ENCODE measurements around the gene SPINK13. TPM values are rescaled to one million over a fixed set of nuclear protein-coding genes. Genes with fewer than 3 reads are reported as not detected.

The SPINK13 gene
- polyA plus RNA-seq, 1 donor from 2014 or later, result not detected

DNA sequence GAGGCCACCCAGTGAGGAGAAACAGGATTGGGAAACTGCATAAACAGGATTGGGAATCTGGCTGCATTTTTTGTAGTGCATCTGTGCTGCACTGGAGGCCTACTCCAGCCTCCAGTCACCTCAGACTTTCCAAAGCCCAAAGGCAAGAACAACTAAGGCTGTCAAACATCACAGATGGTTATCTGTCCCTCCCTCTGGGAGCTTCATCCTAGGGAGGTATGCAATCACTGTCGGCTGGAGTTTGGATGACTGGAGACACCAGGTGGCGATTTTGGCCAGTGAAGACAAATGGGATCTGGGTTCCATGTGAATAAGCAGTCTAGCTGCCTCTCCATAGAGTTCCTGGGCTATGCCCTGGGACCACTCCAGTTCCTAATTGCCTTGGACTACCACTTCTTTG, 9.3 kb upstream of the SPINK13 start:
- no peak overlapping the region for H3K27ac ChIP-seq (ENCODE audit: low read length)
- no peaks in the 10 kb centered on the region for H3K9me2 ChIP-seq (ENCODE audit: insufficient read depth, low read length)
- no peaks in the 10 kb centered on the region for H3K36me3 ChIP-seq (ENCODE audit: insufficient read depth, low read length)
- H3F3A ChIP-seq (ENCODE audit: insufficient read depth, low read length, poor library complexity, severe bottlenecking), result no peaks in the 10 kb centered on the region
- no peak overlapping the region for H3K9ac ChIP-seq (ENCODE audit: low read length)
- H2AFZ ChIP-seq (ENCODE audit: low read depth, low read length), result no peak overlapping the region
- H4K20me1 ChIP-seq (ENCODE audit: insufficient read depth), result no peaks in the 10 kb centered on the region
- H3K4me3 ChIP-seq (ENCODE audit: low read length), result no peak overlapping the region
- H3K79me2 ChIP-seq (replicated peaks; ENCODE audit: insufficient read depth, low read length), result no peaks in the 10 kb centered on the region
- no peaks in the 10 kb centered on the region for H3K27me3 ChIP-seq (ENCODE audit: insufficient read depth, low read depth, low read length)
- H3K9me3 ChIP-seq (ENCODE audit: low read length), result peaks cover 11% of the 10 kb centered on the region
- TF ChIP-seq, protein P1, sequence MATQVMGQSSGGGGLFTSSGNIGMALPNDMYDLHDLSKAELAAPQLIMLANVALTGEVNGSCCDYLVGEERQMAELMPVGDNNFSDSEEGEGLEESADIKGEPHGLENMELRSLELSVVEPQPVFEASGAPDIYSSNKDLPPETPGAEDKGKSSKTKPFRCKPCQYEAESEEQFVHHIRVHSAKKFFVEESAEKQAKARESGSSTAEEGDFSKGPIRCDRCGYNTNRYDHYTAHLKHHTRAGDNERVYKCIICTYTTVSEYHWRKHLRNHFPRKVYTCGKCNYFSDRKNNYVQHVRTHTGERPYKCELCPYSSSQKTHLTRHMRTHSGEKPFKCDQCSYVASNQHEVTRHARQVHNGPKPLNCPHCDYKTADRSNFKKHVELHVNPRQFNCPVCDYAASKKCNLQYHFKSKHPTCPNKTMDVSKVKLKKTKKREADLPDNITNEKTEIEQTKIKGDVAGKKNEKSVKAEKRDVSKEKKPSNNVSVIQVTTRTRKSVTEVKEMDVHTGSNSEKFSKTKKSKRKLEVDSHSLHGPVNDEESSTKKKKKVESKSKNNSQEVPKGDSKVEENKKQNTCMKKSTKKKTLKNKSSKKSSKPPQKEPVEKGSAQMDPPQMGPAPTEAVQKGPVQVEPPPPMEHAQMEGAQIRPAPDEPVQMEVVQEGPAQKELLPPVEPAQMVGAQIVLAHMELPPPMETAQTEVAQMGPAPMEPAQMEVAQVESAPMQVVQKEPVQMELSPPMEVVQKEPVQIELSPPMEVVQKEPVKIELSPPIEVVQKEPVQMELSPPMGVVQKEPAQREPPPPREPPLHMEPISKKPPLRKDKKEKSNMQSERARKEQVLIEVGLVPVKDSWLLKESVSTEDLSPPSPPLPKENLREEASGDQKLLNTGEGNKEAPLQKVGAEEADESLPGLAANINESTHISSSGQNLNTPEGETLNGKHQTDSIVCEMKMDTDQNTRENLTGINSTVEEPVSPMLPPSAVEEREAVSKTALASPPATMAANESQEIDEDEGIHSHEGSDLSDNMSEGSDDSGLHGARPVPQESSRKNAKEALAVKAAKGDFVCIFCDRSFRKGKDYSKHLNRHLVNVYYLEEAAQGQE (IDR thresholded peaks at IDR 0.05; ENCODE audit: borderline replicate concordance), result no peak
- no peak for TF ChIP-seq CTCF (IDR thresholded peaks at IDR 0.05; ENCODE audit: poor library complexity, severe bottlenecking)
- TF ChIP-seq MXI1 (conservative IDR thresholded peaks at IDR 0.05; ENCODE audit: poor library complexity, severe bottlenecking), result no peak
- no peak for TF ChIP-seq RAD21 (conservative IDR thresholded peaks at IDR 0.05)
- no peak for TF ChIP-seq SMC3 (conservative IDR thresholded peaks at IDR 0.05; ENCODE audit: poor library complexity)
- no peak for TF ChIP-seq EP300 (conservative IDR thresholded peaks at IDR 0.05; ENCODE audit: poor library complexity, severe bottlenecking)
- no peak for TF ChIP-seq TAF1 (IDR thresholded peaks at IDR 0.05; ENCODE audit: low read depth)
- no peak for TF ChIP-seq POLR2AphosphoS5 (IDR thresholded peaks at IDR 0.05)
- no peak for TF ChIP-seq EZH2 (IDR thresholded peaks at IDR 0.05; ENCODE audit: borderline replicate concordance, insufficient read depth, low read length, poor library complexity, severe bottlenecking)
- H3K4me2 ChIP-seq (ENCODE audit: low read length), result no peak overlapping the region

GRCh38 chr5:148261221-148261620, 7.4 kb upstream of the SPINK13 start:
- H3F3A ChIP-seq (ENCODE audit: insufficient read depth, low read length, poor library complexity, severe bottlenecking), result no peaks in the 10 kb centered on the region
- no peak for TF ChIP-seq CTCF (IDR thresholded peaks at IDR 0.05; ENCODE audit: poor library complexity, severe bottlenecking)
- TF ChIP-seq TAF1 (IDR thresholded peaks at IDR 0.05; ENCODE audit: low read depth), result no peak
- TF ChIP-seq RAD21 (conservative IDR thresholded peaks at IDR 0.05), result no peak
- no peak for TF ChIP-seq EZH2 (IDR thresholded peaks at IDR 0.05; ENCODE audit: borderline replicate concordance, insufficient read depth, low read length, poor library complexity, severe bottlenecking)
- no peak for TF ChIP-seq MXI1 (conservative IDR thresholded peaks at IDR 0.05; ENCODE audit: poor library complexity, severe bottlenecking)
- no peak for TF ChIP-seq EP300 (conservative IDR thresholded peaks at IDR 0.05; ENCODE audit: poor library complexity, severe bottlenecking)
- no peak for TF ChIP-seq SMC3 (conservative IDR thresholded peaks at IDR 0.05; ENCODE audit: poor library complexity)
- no peak for TF ChIP-seq POLR2AphosphoS5 (IDR thresholded peaks at IDR 0.05)
- TF ChIP-seq, protein P1 (IDR thresholded peaks at IDR 0.05; ENCODE audit: borderline replicate concordance), result no peak
- H3K9ac ChIP-seq (ENCODE audit: low read length), result no peak overlapping the region
- no peak overlapping the region for H3K27ac ChIP-seq (ENCODE audit: low read length)
- H3K27me3 ChIP-seq (ENCODE audit: insufficient read depth, low read depth, low read length), result no peaks in the 10 kb centered on the region
- no peak overlapping the region for H3K4me2 ChIP-seq (ENCODE audit: low read length)
- no peaks in the 10 kb centered on the region for H4K20me1 ChIP-seq (ENCODE audit: insufficient read depth)
- H3K4me3 ChIP-seq (ENCODE audit: low read length), result no peak overlapping the region
- no peak overlapping the region for H2AFZ ChIP-seq (ENCODE audit: low read depth, low read length)
- no peaks in the 10 kb centered on the region for H3K9me2 ChIP-seq (ENCODE audit: insufficient read depth, low read length)
- H3K79me2 ChIP-seq (replicated peaks; ENCODE audit: insufficient read depth, low read length), result no peaks in the 10 kb centered on the region
- H3K9me3 ChIP-seq (ENCODE audit: low read length), result peaks cover 11% of the 10 kb centered on the region
- H3K36me3 ChIP-seq (ENCODE audit: insufficient read depth, low read length), result no peaks in the 10 kb centered on the region
